ENCODE results near the gene EPHB1.

EPHB1 gene

GRCh38 chr3:134794950-134795745 is at the start of gene EPHB1:
Gene EPHB1 (plus strand): TSS chr3:134795260.
- in situ Hi-C loops (cut with HindIII; ENCODE audit: low sequenced_read_pairs) = no loop called here

- in situ Hi-C loops (cut with HindIII; ENCODE audit: low sequenced_read_pairs) = no loop called here
These were observed 46.4 kb upstream of the EPHB1 start for GRCh38 chr3:134748698-134749097.

GRCh38 chr3:134749174-134749573 is 45.9 kb upstream of the EPHB1 start:
- in situ Hi-C loops (cut with HindIII; ENCODE audit: low sequenced_read_pairs) = no loop called here

- in situ Hi-C loops (cut with HindIII; ENCODE audit: low sequenced_read_pairs) = no loop called here
These were observed 45.1 kb upstream of the EPHB1 start for GRCh38 chr3:134749802-134750553.

GRCh38 chr3:134751831-134752230 is 43.2 kb upstream of the EPHB1 start:
- in situ Hi-C loops (cut with HindIII; ENCODE audit: low sequenced_read_pairs) = no loop called here

- in situ Hi-C loops (cut with HindIII; ENCODE audit: low sequenced_read_pairs) = no loop called here
These were observed 42.1 kb upstream of the EPHB1 start for GRCh38 chr3:134752761-134753461.

- in situ Hi-C loops (cut with HindIII; ENCODE audit: low sequenced_read_pairs) = no loop called here
These were observed 40.9 kb upstream of the EPHB1 start for GRCh38 chr3:134753999-134754742.

- in situ Hi-C loops (cut with HindIII; ENCODE audit: low sequenced_read_pairs) = no loop called here
These were observed 40.1 kb upstream of the EPHB1 start for GRCh38 chr3:134754768-134755559.

- in situ Hi-C loops (cut with HindIII; ENCODE audit: low sequenced_read_pairs) = no loop called here
These were observed 39.2 kb upstream of the EPHB1 start for GRCh38 chr3:134755821-134756220.

GRCh38 chr3:134757549-134758069 is 37.5 kb upstream of the EPHB1 start:
- in situ Hi-C loops (cut with HindIII; ENCODE audit: low sequenced_read_pairs) = no loop called here

GRCh38 chr3:134761213-134761612 is 33.8 kb upstream of the EPHB1 start:
- in situ Hi-C loops (cut with HindIII; ENCODE audit: low sequenced_read_pairs) = no loop called here

- in situ Hi-C loops (cut with HindIII; ENCODE audit: low sequenced_read_pairs) = no loop called here
These were observed 33.0 kb upstream of the EPHB1 start for GRCh38 chr3:134762016-134762415.

- in situ Hi-C loops (cut with HindIII; ENCODE audit: low sequenced_read_pairs) = no loop called here
These were observed 29.6 kb upstream of the EPHB1 start for GRCh38 chr3:134765468-134765867.

- in situ Hi-C loops (cut with HindIII; ENCODE audit: low sequenced_read_pairs) = no loop called here
These were observed 28.8 kb upstream of the EPHB1 start for GRCh38 chr3:134766290-134766689.

GRCh38 chr3:134768116-134768515 is 26.9 kb upstream of the EPHB1 start:
- in situ Hi-C loops (cut with HindIII; ENCODE audit: low sequenced_read_pairs) = no loop called here

GRCh38 chr3:134768837-134769236 is 26.2 kb upstream of the EPHB1 start:
- in situ Hi-C loops (cut with HindIII; ENCODE audit: low sequenced_read_pairs) = no loop called here

GRCh38 chr3:134769287-134769868 is 25.7 kb upstream of the EPHB1 start:
- in situ Hi-C loops (cut with HindIII; ENCODE audit: low sequenced_read_pairs) = no loop called here

GRCh38 chr3:134772011-134772410 is 23.0 kb upstream of the EPHB1 start:
- in situ Hi-C loops (cut with HindIII; ENCODE audit: low sequenced_read_pairs) = no loop called here

- in situ Hi-C loops (cut with HindIII; ENCODE audit: low sequenced_read_pairs) = no loop called here
These were observed 22.5 kb upstream of the EPHB1 start for GRCh38 chr3:134772591-134772990.

All from DLD1 (cell line).